22Rv1 (cell line): ENCODE results near the gene CMTM4.

Experiments used
- CTCF ChIP-seq: fragments of 450-650 bp; IDR thresholded peaks from 2 replicates; pipeline ENCODE4 v1.5.1; 2017; ENCODE audit warnings: mild to moderate bottlenecking
- ZFX ChIP-seq: fragments of 450-650 bp; IDR thresholded peaks from 2 replicates; pipeline ENCODE4 v1.6.1; 2017; ENCODE audit warnings: antibody characterized with exemption, borderline replicate concordance

GRCh38 chr16:66578651-66579531 lies 117.7 kb downstream of the CMTM4 start, which contains the start of gene CMTM2:
- TF ChIP-seq CTCF (no peak), ZFX (no peak)
